HG03558 (cell line): ENCODE results near the gene PLCL2.

Experiments used
- ATAC-seq: cut with Tn5 transposase; IDR thresholded peaks from one replicate; pipeline ENCODE4 v1.9.1; 2021; ENCODE audit warnings: moderate number of reproducible peaks; ENCODE audit not compliant: unreplicated experiment; ENCODE audit errors: extremely low read depth

Gene PLCL2

GRCh38 chr3:17035033-17035432 is 150.3 kb downstream of the PLCL2 start:
- no peak for ATAC-seq

- ATAC-seq, result no peak
These were observed 151.2 kb downstream of the PLCL2 start for GRCh38 chr3:17035966-17036365.

GRCh38 chr3:17038141-17038540 is 153.4 kb downstream of the PLCL2 start:
- ATAC-seq, result no peak

- ATAC-seq, result no peak
These were observed 154.3 kb downstream of the PLCL2 start for GRCh38 chr3:17038900-17039553.

- ATAC-seq, result no peak
These were observed 154.8 kb downstream of the PLCL2 start for GRCh38 chr3:17039594-17039993.

- ATAC-seq, result no peak
These were observed 155.7 kb downstream of the PLCL2 start for GRCh38 chr3:17040322-17040989.

GRCh38 chr3:17040990-17041377 is 156.2 kb downstream of the PLCL2 start:
- no peak for ATAC-seq

GRCh38 chr3:17044855-17045254 is 160.1 kb downstream of the PLCL2 start:
- peak; percentile 73 for ATAC-seq

GRCh38 chr3:17045705-17046104 is 160.9 kb downstream of the PLCL2 start:
- ATAC-seq, result no peak

GRCh38 chr3:17046623-17047022 is 161.9 kb downstream of the PLCL2 start:
- no peak for ATAC-seq

GRCh38 chr3:17047162-17047561 is 162.4 kb downstream of the PLCL2 start:
- no peak for ATAC-seq

GRCh38 chr3:17047894-17048293 is 163.1 kb downstream of the PLCL2 start:
- no peak for ATAC-seq

GRCh38 chr3:17050071-17050470 is 165.3 kb downstream of the PLCL2 start:
- no peak for ATAC-seq

- ATAC-seq, result no peak
These were observed 165.8 kb downstream of the PLCL2 start for GRCh38 chr3:17050506-17050905.

GRCh38 chr3:17052363-17052762 is 167.6 kb downstream of the PLCL2 start:
- ATAC-seq, result peak; percentile 74

- ATAC-seq, result no peak
These were observed 169.7 kb downstream of the PLCL2 start for GRCh38 chr3:17054301-17054981.

GRCh38 chr3:17054982-17055343 is 170.2 kb downstream of the PLCL2 start:
- no peak for ATAC-seq

- no peak for ATAC-seq
These were observed 170.9 kb downstream of the PLCL2 start for GRCh38 chr3:17055374-17056276.

- no peak for ATAC-seq
These were observed 172.6 kb downstream of the PLCL2 start for GRCh38 chr3:17057321-17057720.

GRCh38 chr3:17059989-17060550 is 175.3 kb downstream of the PLCL2 start:
- ATAC-seq, result no peak
